NOMO-1 treated with DMSO at 0.1 percent for 48 hours (cell line): ENCODE data around the gene ALK.
"Not testable (repeated sequence)": the region's sequence is repeated elsewhere in the genome, so short reads cannot be mapped to it uniquely, and the experiment has no call there.

Source experiments
- DNase-seq: peaks from one replicate; lab custom pipeline; 2025; ENCODE audit not compliant: unreplicated experiment; lab: John Stamatoyannopoulos, UW

ALK gene

DNA sequence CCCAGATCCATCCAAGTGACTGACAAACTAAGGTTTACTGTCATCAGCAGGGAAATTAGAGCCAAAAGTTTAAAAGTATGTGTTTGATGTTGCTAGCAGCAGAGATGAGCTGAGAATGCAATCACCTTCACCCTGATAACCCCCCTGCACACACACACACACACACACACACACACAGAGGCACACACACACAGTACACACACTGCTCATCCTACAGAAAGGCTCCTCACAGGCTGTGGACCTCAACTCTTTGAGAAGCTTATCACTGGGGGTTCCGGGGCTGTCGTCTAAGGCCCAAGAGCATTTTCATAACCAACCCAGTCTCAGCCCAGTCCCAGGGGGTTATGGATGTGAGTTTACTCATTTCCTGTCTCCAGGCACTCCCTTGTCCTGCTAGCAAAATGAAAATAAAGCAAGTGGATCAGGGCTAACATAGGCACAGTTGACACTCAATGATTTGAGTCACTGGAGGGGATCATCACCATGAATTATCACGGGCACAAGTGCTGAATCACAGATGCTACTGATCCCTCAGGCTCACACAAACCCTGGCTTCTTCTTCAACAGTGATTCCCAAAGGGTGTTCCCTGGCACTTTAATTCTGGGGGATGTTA, 76.6 kb downstream of the ALK start:
- no peak for DNase-seq

DNA sequence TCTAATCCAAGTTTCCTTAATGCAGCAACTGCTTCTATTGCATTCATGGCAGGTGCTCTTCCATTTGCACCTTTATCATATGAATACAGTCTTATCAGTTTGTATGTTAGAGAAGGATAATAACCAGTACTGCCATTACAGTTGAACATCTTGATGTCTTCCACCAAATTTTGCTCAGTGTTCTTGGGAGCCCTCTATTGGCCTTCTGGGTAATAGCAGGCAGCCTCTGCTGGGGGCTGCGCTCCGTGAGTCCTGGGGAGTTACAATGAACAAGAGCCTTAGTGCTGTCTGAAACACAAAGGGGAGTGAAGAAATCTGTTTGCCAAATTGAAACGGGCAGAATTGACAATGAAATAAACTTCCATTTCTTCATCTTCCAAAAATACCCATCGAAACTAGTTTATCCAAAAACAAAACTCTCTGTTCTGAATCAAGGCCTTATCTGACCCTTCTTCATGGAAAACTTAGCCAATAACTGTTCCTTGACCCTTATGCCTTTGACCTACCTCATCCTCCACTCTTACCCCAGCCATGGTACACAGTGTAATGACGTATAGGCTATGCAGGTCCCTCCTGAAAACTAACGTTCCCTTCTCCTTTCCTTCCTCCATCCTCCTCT, 79.9 kb downstream of the ALK start:
- no peak for DNase-seq

DNA sequence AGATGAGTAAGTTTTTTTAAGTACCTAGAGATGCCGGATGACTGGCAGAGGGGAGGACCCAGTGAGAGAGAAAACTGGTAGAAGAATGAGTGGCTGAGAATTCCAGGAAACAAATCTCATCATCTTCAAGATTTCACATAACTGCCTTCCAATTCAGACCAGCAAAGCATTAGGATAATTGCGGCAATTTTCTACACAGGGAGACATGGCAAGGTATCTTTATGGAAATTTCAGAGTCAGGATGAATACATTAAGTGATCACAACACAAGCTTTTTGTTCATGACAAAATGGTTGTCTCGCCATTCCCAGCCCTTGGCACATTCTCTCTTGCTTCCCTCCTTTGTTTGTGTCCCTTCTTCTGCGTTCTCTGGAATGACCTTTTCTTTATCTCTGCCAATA, 82.1 kb downstream of the ALK start:
- no peak for DNase-seq

DNA sequence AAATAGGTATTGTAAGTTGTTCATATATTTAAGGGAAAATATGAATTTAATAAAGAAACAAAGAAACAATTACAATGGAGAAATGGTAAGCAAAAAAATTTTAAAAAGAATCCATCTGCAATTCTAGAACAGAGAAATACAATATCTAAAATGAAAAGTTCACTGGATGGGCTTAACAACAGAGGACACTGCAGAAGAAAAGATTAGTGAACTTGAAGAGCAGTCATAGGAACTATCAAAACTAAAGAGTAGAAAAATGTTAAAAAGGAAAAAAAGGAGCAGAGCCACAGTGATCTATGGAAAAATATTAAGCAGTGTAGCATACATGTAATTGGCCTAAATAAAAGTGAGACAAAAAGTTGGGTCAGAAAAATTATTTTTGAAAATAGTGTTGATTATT, 83.5 kb downstream of the ALK start:
- DNase-seq, result no peak

DNA sequence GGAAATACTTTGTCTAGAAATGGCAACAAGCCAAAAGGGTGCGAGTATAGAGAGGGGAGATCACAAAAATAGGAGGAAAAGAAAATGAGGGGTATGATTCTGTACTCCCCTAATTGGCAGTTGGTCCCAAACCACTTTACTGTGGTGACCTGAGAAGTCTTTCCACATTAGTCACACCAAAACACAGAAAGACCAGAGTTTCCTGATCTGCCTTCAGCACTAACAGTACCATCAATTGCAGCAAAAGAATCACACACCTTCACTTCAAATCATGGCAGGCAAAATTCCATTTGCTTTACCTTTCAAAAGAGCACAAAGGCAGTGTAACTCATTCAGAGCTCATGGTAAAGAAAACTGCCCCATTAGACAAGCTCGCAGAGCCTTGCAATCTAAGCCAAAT, 86.8 kb downstream of the ALK start:
- DNase-seq, result no peak

DNA sequence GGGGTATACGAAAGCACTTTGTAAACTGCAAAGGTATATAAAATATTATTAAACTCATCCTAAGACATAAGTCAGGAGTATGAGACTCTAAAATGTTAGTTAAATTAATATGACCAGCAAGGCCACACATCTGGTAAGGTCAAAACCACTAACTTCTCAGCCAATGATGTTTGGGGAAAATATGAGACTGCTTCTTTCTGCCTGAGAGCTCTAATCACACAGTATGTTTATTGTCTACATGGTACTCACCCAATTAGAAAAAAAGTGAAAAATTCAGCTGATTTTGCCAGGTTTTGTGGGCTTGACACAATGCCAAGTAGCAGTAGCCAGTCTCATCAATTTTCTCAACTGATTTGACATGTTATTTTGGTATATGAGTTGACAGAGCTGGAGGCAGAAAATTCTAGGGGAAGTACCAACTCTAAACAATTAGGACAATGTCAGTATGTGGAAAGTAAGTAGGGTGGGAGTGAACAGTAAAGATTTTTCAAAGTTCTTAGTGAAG, 87.3 kb downstream of the ALK start:
- no peak for DNase-seq

DNA sequence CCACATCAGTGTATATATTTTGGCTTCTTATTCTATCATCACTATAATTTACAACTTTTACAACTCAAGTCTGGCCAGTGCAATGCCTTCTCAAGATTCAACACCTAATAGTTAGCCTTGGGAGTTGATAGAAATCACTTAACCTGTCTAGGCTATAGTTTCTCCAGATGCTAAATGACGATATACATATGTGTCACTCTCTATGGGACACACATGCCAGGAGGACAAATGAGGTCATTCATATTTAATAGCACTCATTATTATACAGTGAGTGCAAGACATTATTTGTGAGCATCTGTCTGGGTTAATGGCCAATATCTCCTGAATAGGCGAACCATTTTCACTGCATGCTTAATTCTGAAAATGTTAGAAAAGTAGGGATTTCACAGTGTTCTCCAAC, 89.8 kb downstream of the ALK start:
- DNase-seq, result no peak

DNA sequence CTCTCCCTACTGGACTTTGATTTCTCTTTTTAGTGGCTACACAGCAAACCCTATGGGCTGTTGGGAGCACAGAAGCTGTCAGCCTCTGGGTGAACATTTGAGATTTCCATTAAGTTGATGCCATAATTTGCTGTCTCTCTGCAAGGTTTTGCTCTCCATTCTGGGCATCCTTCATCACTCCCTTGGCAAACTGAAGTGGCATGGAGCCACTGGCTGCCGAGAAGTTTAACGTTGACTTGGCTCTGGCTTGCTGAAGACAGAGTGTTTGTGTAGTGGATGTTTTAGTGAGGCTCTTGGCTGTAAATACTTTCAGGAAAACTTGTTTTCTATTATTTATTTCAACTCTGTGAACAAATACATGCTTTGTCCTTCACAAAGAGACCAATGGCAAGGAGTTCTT, 91.5 kb downstream of the ALK start:
- no peak for DNase-seq

DNA sequence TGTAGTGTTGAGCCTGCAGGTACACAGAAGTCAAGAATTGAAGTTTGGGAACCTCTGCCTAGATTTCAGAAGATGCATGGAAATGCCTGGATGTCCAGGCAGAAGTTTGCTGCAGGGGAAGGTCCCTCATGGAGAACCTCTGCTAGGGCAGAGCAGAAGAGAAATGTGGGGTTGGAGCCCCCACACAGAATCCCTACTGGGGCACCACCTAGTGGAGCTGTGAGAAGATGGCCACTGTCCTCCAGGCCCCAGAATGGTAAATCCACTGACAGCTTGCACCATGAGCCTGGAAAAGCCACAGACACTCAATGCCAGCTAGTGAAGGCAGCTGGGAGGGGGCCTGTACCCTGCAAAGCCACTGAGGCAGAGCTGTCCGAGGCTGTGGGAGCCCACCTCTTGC, 97.2 kb downstream of the ALK start:
- not testable (repeated sequence) for DNase-seq

DNA sequence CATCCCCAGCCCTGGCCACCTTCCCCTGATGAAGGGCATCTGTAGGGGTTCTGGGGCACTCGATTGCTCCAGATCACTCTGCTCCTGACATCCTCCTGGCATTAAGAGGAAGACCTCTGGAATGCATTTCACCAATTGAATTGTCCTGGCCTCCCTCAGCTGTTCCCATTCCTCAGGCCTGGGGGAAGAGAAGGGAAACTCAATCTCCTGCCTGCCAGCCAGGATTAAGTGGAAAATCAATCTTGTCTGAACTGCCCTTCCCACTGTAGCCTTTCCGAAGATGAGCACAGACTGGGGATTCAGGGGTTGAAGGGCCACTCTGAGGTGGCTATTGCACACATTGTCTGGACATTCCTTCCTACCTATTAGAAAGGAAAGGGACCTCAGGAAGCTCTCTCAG, 99.8 kb downstream of the ALK start:
- DNase-seq, result no peak

DNA sequence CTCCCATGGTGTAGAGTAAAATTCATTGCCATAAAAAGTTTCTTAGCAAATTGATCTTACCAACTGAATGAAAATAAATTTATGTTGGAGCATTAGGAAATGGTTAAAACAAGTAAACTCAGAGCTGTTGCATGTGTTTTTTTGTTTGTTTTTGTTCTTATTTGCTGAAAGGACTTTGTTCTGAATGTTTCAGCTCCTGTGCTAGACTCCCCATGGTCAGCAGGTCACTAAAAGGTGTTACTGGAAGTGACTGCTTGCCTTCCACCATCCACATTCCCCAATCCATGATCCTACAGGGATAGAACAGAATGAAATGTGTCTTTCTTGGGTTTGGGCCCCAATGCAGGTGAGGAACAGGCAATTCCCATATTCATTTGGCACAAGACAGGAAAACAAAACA, 101.8 kb downstream of the ALK start:
- DNase-seq, result no peak

DNA sequence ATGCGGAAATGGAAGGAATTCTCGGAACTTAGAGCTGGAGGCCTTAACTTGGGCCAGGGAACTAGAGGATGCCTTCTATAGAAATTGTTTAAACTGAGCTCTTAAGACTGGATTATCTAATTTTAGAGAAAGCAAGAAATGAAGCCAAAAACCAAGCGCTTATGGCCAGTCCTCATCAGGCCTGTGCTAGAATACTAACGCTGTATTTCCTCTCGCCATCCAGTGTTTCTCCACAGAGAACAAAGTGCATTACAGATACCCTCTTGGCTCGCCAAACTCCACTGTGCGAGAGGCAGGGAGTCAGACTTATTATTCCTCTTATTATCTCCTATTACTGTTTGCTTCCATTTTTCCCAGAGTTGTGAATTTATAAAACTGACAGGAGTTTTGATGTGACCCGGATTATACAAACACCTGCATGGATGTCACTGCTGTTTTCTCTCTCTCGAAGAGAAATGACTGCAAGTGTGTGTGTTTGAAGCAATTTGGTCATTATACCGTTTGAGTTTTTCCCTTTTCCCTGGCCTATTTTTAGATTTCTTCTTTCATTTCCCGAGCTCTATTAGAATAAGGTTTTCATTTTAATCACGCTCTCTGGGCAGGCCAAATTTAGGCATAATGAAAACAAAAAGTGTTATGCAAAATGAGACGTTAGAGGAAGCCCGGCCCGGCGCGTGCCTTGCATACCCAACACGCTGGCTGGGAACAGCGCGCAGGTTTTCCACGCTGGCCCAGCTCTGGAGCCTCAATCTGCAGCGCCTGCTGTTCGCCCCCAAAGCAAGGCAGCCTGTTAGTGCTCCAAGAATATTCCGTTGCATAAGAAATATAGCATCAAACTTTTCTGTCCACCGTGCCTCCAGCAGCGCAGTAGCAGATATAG, 103.3 kb downstream of the ALK start:
- DNase-seq, result no peak

DNA sequence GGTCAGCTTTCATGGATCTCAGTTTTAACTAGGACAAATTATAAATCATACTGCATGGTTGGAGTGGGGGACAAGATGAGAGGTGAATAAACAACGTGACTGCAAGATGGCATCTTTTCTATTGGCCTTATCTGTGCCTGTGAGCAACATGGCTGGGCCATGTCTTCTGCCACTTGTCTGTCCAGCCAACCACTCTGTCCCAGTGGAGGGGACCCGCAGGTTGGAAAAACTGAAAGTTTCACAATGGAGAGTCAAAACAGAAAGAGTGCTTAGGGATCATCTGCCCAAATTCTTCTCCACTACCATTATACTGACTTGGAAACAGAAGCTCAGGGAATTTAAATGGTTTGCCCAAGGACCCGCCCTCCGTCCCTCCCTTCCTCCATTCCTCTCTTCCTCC, 104.1 kb downstream of the ALK start:
- no peak for DNase-seq

DNA sequence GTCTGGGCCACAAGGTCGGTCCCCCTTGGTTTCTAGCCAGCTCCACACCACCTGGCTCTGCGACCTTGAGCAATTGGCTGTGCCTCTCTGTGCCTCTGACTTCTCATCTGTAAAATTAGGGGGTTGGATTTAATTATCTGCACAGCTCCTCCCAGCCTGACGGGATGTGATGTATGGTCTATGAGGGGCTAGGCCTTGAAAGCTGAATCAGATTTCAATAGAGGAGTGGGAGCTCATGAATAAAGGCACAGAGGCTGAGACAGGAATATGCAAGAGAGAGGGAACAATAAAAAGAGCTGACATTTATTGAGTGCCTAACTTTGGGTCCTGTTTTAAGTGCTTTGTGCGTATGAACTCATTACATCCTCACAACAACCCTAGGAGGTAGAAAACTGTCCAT, 104.7 kb downstream of the ALK start:
- DNase-seq, result no peak

DNA sequence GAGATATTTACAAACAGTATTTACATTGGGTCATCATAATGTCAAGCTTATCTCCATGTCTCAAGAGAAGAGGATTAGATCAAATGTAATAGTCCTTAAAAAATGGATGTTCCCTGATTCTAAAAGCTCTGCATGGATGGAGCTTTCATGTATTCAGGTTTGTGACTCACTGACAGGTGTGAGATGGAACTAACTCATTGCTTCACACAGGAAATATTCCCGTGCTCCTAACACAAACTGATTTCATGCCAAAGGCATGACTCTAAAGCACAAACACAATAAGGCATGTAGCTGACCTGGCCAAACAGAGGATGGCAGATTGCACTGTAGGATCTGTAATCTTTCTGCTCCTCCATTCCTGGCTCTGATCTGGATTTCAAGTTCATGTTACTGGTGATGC, 110.0 kb downstream of the ALK start:
- no peak for DNase-seq

DNA sequence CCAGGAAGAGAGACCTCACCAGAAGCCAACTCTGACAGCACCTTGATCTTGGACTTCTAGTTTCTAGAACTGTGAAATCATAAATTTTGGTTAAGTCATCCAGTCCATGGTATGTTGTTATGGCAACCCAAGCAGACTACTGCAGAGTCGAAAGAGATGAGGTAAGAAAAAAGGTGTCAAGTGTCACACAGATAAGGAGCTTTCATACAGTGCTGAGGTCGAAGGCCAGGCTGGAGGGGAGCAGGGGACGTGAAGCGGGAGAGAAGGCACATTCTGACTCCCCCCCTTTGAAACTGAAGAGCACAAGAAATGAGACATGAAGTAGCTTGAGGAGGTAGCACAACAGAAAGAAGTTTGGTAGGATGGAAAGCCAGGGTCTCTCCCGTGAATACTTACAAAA, 110.4 kb downstream of the ALK start:
- no peak for DNase-seq

DNA sequence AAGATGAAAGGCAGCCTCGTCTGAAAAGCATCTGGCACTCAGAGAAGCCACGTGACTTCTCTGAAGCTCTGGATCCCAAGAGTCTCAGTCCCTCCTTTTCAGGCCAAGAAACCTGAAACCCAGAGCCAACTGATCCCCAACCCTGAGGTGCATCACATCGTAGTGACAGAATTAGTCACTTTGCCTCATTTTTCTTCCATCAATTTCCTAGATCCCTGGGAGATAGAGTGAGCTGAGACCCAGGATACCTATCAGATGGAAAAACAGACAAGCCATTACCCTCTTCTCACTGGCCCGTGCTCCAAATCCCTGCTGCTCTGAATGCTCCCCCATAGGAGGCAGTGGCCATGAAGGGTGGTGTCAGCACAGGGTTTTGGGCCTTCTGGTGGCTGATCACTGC, 113.1 kb downstream of the ALK start:
- no peak for DNase-seq

DNA sequence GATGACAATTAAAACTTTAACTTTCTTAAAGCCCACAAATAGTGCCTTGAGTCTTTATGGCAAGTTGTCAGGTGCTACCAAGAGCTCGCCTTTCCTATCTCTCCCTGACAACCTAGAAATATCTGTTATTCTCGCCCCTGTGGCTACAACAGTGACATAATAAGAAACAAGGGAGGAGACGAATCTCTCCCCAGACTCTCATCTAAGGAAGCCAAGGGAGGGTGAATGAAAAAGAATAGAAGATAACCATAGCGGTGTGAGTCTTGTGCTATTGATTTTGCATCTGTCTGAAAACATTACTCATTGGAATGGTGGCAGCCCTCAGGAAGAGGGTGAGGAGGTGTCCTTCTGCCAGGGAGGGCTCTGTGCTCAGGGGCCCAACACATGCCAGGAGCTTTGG, 114.3 kb downstream of the ALK start:
- DNase-seq, result no peak

DNA sequence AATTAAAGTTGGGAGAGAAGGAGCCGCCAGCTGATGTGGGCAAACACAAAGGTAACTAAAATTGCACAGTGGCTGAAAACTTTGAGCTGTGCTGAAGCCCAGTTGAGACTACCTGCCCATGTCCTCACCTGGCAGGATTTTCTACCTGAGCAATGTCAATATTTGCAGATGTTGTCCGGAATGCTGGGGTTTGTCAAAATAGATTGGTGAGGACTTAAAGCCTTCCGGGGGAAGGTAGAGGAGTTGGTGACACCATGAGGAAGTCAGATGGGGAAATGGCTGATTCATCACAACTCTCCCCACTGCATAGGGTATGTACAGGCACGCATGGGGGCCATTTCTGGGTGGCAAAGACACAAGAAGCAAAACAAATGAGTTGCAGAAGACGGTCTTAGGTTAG, 114.9 kb downstream of the ALK start:
- DNase-seq, result no peak

DNA sequence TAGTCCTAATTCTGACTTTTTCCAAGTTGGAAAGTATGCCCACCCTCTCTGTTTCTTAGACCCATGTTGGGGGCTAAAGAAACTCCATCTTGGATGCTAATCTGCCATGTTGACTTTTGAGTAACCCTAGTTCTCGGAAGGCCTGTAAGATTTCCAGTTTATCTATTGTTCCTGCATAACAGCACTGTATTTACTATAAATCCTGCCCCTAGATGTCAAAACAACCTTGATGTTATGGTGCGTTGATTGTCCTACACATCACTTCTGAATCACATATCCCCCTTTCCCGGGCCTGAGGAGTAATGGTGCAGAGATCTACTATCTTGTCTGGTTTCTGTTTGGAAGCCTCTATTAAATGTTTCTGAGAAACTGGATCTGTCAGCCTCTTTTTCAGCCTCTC, 116.7 kb downstream of the ALK start:
- DNase-seq, result no peak

DNA sequence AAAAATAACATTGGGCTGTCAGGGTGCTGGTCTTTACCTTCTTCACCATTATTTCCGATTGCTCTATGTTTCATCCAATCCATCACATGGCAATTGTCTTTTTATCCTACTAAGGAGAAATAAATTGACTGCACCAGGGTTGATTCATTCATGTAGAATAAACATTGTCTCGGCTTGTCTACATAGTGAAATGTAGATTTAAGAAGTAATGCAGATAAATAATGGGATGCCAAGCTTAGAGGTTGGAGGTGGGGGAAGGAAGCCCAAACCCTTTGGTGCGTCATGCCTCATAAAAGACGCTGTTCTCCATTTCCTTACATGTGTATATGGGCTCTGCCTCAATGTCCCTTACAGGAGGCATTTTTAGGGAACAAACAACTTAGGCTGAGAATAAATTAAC, 117.8 kb downstream of the ALK start:
- DNase-seq, result no peak

DNA sequence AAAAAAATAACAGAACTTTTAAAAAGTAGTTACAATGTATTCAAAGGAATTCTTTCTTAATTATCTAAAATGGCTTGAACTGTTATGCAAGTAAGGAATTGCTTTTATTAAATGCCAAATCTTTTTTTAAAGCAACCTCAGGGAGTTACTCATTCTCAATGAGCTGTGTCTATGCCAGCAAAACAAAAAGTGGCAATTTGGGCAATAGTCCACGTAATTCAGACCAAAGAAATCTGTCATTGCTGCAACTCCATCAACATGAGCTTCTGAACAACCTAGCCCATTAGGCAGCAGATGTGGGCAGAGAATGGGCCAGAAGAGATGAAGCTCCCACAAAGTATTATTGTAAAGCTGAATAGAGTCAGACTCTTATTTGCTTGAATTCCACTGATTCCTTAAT, 118.4 kb downstream of the ALK start:
- no peak for DNase-seq
